Adrenal gland (tissue), 5 donors: ENCODE measurements around the gene ARL11.

Experiments
- CTCF ChIP-seq, 6 experiments: fragments of 450-650 bp in 4 of 6; fragments of 200-600 bp in 2 of 6; sonication (generic) in 1 of 6; IDR thresholded peaks; 1 replicate in 5 of 6; 2 replicates in 1 of 6; pipeline versions ENCODE4 v1.5.1 to v1.8.0; 2016 to 2021; ENCODE audit warnings: antibody characterized with exemption in 6 of 6, mild to moderate bottlenecking in 2 of 6, moderate library complexity in 1 of 6
- POLR2A ChIP-seq, 2 donors: fragments of 450-650 bp; IDR thresholded peaks; one replicate each; pipeline ENCODE4 v1.6.1; 2017; ENCODE audit warnings: antibody characterized with exemption in 2 of 2, mild to moderate bottlenecking in 2 of 2, moderate library complexity in 1 of 2
- donor health status: DM: no; HTN: no; CAD: no.

- TF ChIP-seq CTCF (IDR thresholded peaks at IDR 0.05) (no peak), POLR2A (IDR thresholded peaks at IDR 0.05) (no peak)
Observed at GRCh38 chr13:49587311-49587847, 40.9 kb upstream of the ARL11 start.
